CD4-positive, alpha-beta T cell treated with Interleukin-1 beta for 1 hour (primary cell): ENCODE results near the gene ADCYAP1.

Experiments
- DNase-seq, 2 donors: peaks; one replicate each; pipeline ENCODE4 v3.0.0-alpha.2; 2020 to 2022

The ADCYAP1 gene

GRCh38 chr18:911025-911424 lies 6.4 kb downstream of the ADCYAP1 start:
- DNase-seq, result no peak

DNA sequence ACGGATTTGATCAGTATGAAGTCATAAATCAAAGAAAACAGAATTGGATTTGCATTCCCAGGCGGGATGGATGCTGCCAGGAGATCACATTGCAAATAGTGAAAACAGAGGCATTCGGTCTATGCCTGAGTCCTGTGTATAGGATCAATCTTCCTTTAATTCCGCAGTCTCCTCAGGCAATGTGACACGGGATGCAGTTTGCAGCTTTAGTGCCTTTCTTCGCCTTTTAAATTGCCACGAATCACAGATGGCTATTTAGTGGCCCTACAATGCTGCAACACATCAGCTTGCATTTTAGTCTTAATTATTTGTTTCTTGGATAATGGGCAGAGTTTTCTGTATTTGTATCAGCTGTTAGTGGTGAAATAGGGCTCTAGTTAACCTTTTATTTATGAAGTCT lies 6.8 kb downstream of the ADCYAP1 start:
- no peak for DNase-seq

GRCh38 chr18:916562-916961 lies 11.9 kb downstream of the ADCYAP1 start:
- no peak for DNase-seq

- no peak for DNase-seq
Observed at GRCh38 chr18:919078-919477, 14.4 kb downstream of the ADCYAP1 start.

GRCh38 chr18:923144-923866 lies 18.6 kb downstream of the ADCYAP1 start:
- no peak for DNase-seq

- no peak for DNase-seq
Observed at GRCh38 chr18:924987-925386, 20.3 kb downstream of the ADCYAP1 start.

- no peak for DNase-seq
Observed at GRCh38 chr18:926946-927345, 22.3 kb downstream of the ADCYAP1 start.

GRCh38 chr18:933082-933481 lies 28.4 kb downstream of the ADCYAP1 start:
- DNase-seq, result no peak

GRCh38 chr18:934518-935133 lies 30.0 kb downstream of the ADCYAP1 start:
- no peak for DNase-seq

DNA sequence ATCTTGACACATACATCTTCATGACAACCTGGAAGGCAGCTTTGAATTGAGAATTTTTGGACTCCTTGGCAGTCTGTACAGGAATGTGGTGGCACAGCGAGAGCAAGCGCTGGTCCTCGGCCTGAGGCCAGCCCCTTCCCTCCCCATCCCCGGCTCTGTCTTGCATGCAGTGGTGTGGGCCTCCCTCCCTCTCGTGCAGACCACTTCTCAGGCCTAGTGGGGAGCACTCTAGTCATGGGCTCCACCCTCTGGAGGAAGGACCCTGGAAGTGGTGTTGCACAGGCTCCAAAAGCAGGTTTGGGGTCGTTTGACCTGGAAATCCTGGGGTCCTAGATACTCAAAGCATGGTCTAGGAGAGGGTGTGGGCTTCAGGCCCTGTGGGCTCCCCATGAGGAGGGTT lies 32.3 kb downstream of the ADCYAP1 start:
- DNase-seq, result no peak

GRCh38 chr18:939166-939565 lies 34.5 kb downstream of the ADCYAP1 start:
- DNase-seq, result no peak

DNA sequence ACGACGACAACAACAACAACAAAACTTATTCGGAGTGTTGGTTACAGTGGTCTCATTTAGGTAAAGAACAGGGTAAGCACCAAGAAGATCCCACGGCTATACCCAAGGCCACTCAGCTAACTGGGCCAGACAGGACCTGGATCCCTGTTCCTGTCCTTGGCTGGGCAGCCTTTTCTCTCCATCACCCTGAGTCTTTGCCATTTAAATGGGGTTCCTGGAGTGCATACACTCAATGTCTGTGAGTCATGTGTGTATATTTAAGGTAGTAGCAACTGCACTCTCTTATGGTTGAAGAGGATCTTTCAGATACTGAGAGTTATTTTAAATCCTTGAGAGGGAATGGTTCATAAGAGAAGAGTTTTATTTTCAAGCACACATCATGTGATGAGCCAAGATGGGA lies 35.3 kb downstream of the ADCYAP1 start:
- DNase-seq, result no peak

DNA sequence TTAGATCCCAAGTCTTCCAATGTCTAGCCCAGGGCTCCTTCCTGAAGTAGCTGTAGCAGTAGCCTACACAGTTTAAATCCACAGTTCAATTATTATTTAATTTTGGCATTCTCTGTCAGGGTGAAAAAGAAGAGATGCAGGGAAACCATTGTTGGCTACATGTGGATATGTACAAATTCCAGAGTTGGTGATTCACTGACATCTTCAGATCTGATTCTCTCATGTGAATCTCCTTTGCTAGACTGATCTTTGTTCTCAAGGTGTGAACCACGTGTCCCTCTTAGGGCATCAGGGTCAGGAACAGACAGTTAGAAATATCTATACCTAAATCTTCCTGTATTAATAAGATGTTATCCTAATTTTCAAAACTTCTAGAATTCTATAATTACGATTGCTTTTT lies 36.7 kb downstream of the ADCYAP1 start:
- no peak for DNase-seq

- DNase-seq, result no peak
Observed at GRCh38 chr18:944440-944839, 39.8 kb downstream of the ADCYAP1 start.

GRCh38 chr18:949724-950631 lies 45.3 kb downstream of the ADCYAP1 start:
- DNase-seq, result no peak

- DNase-seq, result no peak
Observed at GRCh38 chr18:950882-951495, 46.3 kb downstream of the ADCYAP1 start.

DNA sequence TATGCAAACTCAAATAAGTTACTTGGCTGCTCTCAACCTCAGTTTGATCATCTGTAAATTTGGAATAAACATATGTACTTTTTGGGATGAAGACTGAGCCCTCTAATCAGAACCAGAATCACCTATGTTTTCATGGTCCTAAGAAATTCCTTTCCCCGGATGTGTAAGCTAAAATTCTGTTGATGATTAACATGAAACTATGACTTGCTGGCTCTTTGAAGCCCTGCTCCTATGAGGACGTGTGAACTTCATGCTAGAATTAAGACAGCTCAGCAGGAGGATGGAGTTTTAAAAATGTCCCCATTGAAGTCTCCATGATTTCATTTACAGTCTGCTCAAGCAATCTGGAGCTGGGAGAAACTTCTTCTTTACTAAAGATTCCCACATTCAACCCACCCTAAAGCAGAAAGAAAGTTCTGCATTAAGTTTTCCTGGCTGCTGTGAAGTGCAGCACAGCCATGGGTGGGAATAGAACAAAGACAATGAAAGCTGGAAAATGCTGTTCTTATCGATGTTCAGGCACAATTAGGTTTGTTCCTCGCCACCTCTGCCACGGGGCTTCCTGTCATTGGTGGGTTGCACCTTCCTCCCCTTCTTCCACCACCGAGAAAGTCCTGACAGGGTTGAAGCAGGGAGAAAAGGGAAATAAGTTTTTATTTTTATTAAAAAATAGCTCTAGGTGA lies 50.9 kb downstream of the ADCYAP1 start:
- no peak for DNase-seq

GRCh38 chr18:957829-958228 lies 53.2 kb downstream of the ADCYAP1 start:
- DNase-seq, result no peak

DNA sequence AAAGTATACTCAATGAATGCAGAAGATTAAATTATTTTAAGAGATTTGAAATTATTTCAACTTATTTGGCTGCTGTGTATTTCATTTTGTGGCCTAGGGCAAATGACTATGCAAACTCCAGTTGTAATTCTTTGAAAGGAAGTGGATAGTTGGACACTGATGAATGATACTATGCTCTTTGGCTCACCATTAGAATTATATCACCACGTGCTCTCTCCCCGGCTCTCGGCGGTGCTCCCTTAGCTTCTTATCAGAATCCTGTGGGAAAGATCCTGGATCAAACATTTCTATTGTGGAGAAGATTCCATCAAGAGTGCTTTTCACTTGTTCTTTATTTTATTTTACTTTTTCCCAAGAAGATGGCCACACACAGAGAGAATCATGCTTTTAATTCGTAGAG lies 55.2 kb downstream of the ADCYAP1 start:
- no peak for DNase-seq
